ENCODE data around the gene TUBA3D. TPM values are rescaled to one million over a fixed set of nuclear protein-coding genes. Genes with fewer than 3 reads are reported as not detected.
"Not testable (repeated sequence)": the region's sequence is repeated elsewhere in the genome, so short reads cannot be mapped to it uniquely, and the experiment has no call there.

The TUBA3D gene
- total RNA-seq, 2 experiments from 2014 or later: not detected

DNA sequence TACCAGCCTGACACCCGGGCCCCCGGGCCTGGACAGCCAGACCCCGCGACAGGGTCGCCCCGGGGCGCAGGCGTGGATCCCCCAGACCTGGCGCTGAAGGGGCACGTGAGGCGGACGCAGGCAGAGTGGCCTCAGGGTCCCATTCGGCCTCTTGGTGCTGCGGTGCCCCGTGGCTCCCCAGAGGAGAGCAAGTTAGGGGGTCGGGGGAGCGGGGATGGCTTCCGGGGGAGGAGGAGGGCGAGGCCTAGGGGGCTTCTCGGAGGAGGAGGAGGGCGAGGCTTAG is 30.5 kb upstream of the TUBA3D start:
- H3K27ac ChIP-seq (ENCODE audit: low read depth in 1 of 2, low read length in 2 of 2); H3K27ac Mint-ChIP-seq; intact Hi-C loops (cut with DNase I, micrococcal nuclease); ATAC-seq (ENCODE audit: poor library complexity); H3K4me3 Mint-ChIP-seq; H3K9me3 ChIP-seq (ENCODE audit: control insufficient read depth in 1 of 2, insufficient read depth in 1 of 2, low read length in 2 of 2); CTCF ChIA-PET; H3K36me3 ChIP-seq (ENCODE audit: insufficient read depth, low read length); POLR2A ChIA-PET; H3K4me3 ChIP-seq (ENCODE audit: low read length); H3K36me3 Mint-ChIP-seq (ENCODE audit: low read depth); H3K4me1 Mint-ChIP-seq (ENCODE audit: low read depth); H3K4me1 ChIP-seq (ENCODE audit: insufficient read depth, low read length); DNase-seq; H3K27me3 ChIP-seq (ENCODE audit: control insufficient read depth in 1 of 2, insufficient read depth in 2 of 2, low read length in 2 of 2); H3K9me3 Mint-ChIP-seq: not testable (repeated sequence)
- peaks cover 31% of the 10 kb centered on the region for H3K27me3 Mint-ChIP-seq

GRCh38 chr2:131445896-131446295 is 30.0 kb upstream of the TUBA3D start:
- Mint-ChIP-seq H3K27ac (no peak overlapping the region), H3K9me3 (no peaks in the 10 kb centered on the region), H3K4me1 (ENCODE audit: low read depth) (no peaks in the 10 kb centered on the region), H3K4me3 (no peak overlapping the region), H3K27me3 (peaks cover 26% of the 10 kb centered on the region), H3K36me3 (ENCODE audit: low read depth) (no peaks in the 10 kb centered on the region)
- Histone ChIP-seq H3K27me3 (ENCODE audit: control insufficient read depth in 1 of 2, insufficient read depth in 2 of 2, low read length in 2 of 2) (peaks cover 0 to 4% of the 10 kb centered on the region in 2 experiments), H3K27ac (ENCODE audit: low read depth in 1 of 2, low read length in 2 of 2) (no peak overlapping the region), H3K4me1 (ENCODE audit: insufficient read depth, low read length) (no peaks in the 10 kb centered on the region), H3K9me3 (ENCODE audit: control insufficient read depth in 1 of 2, insufficient read depth in 1 of 2, low read length in 2 of 2) (no peaks in the 10 kb centered on the region), H3K36me3 (ENCODE audit: insufficient read depth, low read length) (no peaks in the 10 kb centered on the region), H3K4me3 (ENCODE audit: low read length) (no peak overlapping the region)
- TF ChIP-seq CTCF (IDR thresholded peaks at IDR 0.05): no peak
- ATAC-seq (ENCODE audit: poor library complexity): no peak
- ChIA-PET CTCF (no interaction called here), POLR2A (no interaction called here)
- DNase-seq: no peak
- intact Hi-C loops (cut with DNase I, micrococcal nuclease): no loop called here

- H3K27ac Mint-ChIP-seq; CTCF ChIA-PET; H3K9me3 Mint-ChIP-seq; H3K27me3 ChIP-seq (ENCODE audit: control insufficient read depth in 1 of 2, insufficient read depth in 2 of 2, low read length in 2 of 2); H3K36me3 ChIP-seq (ENCODE audit: insufficient read depth, low read length); POLR2A ChIA-PET; H3K4me1 Mint-ChIP-seq (ENCODE audit: low read depth); H3K4me1 ChIP-seq (ENCODE audit: insufficient read depth, low read length); H3K27ac ChIP-seq (ENCODE audit: low read depth in 1 of 2, low read length in 2 of 2); H3K4me3 Mint-ChIP-seq; H3K36me3 Mint-ChIP-seq (ENCODE audit: low read depth); intact Hi-C loops (cut with DNase I, micrococcal nuclease); DNase-seq; ATAC-seq (ENCODE audit: poor library complexity); H3K4me3 ChIP-seq (ENCODE audit: low read length); H3K9me3 ChIP-seq (ENCODE audit: control insufficient read depth in 1 of 2, insufficient read depth in 1 of 2, low read length in 2 of 2): not testable (repeated sequence)
- peaks cover 25% of the 10 kb centered on the region for H3K27me3 Mint-ChIP-seq
Measured at GRCh38 chr2:131447981-131448380, 27.9 kb upstream of the TUBA3D start.

- H3K9me3 Mint-ChIP-seq; H3K4me1 ChIP-seq (ENCODE audit: insufficient read depth, low read length); H3K4me3 Mint-ChIP-seq; H3K27me3 ChIP-seq (ENCODE audit: control insufficient read depth in 1 of 2, insufficient read depth in 2 of 2, low read length in 2 of 2); H3K36me3 Mint-ChIP-seq (ENCODE audit: low read depth); H3K27ac Mint-ChIP-seq; CTCF ChIA-PET; H3K36me3 ChIP-seq (ENCODE audit: insufficient read depth, low read length); ATAC-seq (ENCODE audit: poor library complexity); POLR2A ChIA-PET; H3K9me3 ChIP-seq (ENCODE audit: control insufficient read depth in 1 of 2, insufficient read depth in 1 of 2, low read length in 2 of 2); DNase-seq; H3K4me3 ChIP-seq (ENCODE audit: low read length); H3K27ac ChIP-seq (ENCODE audit: low read depth in 1 of 2, low read length in 2 of 2); intact Hi-C loops (cut with DNase I, micrococcal nuclease); H3K4me1 Mint-ChIP-seq (ENCODE audit: low read depth): not testable (repeated sequence)
- peaks cover 30% of the 10 kb centered on the region for H3K27me3 Mint-ChIP-seq
Measured at GRCh38 chr2:131451265-131451949, 24.5 kb upstream of the TUBA3D start.

DNA sequence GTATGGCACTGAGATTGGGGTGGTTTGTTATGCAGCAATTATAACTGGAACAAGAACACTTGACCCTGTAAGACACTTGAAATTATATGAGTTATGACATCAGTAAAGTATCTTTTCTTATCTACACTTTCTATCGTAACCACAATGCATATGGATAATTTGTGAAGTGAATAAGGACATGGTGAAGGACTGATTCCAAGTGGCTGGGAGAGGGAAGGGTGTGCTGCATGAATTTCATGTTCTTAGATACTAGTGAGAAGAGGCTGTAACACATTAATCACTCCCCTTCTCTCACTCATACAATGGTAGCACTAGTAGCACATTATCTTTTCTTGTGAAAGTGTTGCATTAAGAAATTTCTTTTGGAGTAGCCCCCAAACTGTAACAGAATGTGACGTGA is 21.0 kb upstream of the TUBA3D start:
- H3K9me3 Mint-ChIP-seq; H3K36me3 Mint-ChIP-seq (ENCODE audit: low read depth): not testable (repeated sequence)

DNA sequence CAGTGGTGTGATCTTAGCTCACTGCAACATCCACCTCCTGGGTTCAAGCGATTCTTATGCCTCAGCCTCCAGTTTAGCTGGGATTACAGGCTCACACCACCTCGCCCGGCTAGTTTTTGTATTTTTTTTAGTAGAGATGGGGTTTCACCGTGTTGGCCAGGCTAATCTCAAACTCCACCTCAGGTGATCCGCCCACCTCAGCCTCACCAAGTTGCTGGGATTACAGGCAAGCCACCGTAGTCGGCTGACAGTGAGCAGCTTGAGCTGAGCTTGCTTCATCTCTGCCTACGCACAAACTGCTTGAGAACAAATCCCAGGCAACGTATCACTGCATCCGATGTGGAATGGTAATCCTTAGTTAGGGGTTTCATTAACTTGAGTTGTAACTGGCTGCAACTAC is 8.2 kb upstream of the TUBA3D start:
- DNase-seq; CTCF ChIA-PET; H3K36me3 ChIP-seq (ENCODE audit: insufficient read depth, low read length); H3K4me1 ChIP-seq (ENCODE audit: insufficient read depth, low read length); H3K27me3 Mint-ChIP-seq; H3K9me3 Mint-ChIP-seq; H3K9me3 ChIP-seq (ENCODE audit: control insufficient read depth in 1 of 2, insufficient read depth in 1 of 2, low read length in 2 of 2); intact Hi-C loops (cut with DNase I, micrococcal nuclease); H3K4me3 Mint-ChIP-seq; H3K4me3 ChIP-seq (ENCODE audit: low read length); ATAC-seq (ENCODE audit: poor library complexity); H3K27ac Mint-ChIP-seq; H3K27ac ChIP-seq (ENCODE audit: low read depth in 1 of 2, low read length in 2 of 2); H3K4me1 Mint-ChIP-seq (ENCODE audit: low read depth); POLR2A ChIA-PET; H3K36me3 Mint-ChIP-seq (ENCODE audit: low read depth); H3K27me3 ChIP-seq (ENCODE audit: control insufficient read depth in 1 of 2, insufficient read depth in 2 of 2, low read length in 2 of 2): not testable (repeated sequence)

More for the DNA sequence above, 21.0 kb upstream of the TUBA3D start:
- CTCF ChIA-PET; intact Hi-C loops (cut with DNase I, micrococcal nuclease); H3K27ac ChIP-seq (ENCODE audit: low read depth in 1 of 2, low read length in 2 of 2); H3K27ac Mint-ChIP-seq; H3K4me1 Mint-ChIP-seq (ENCODE audit: low read depth); H3K4me1 ChIP-seq (ENCODE audit: insufficient read depth, low read length); H3K27me3 ChIP-seq (ENCODE audit: control insufficient read depth in 1 of 2, insufficient read depth in 2 of 2, low read length in 2 of 2); H3K36me3 ChIP-seq (ENCODE audit: insufficient read depth, low read length); H3K9me3 ChIP-seq (ENCODE audit: control insufficient read depth in 1 of 2, insufficient read depth in 1 of 2, low read length in 2 of 2); DNase-seq; H3K4me3 ChIP-seq (ENCODE audit: low read length); ATAC-seq (ENCODE audit: poor library complexity); H3K4me3 Mint-ChIP-seq; POLR2A ChIA-PET: not testable (repeated sequence)
- peaks cover 48% of the 10 kb centered on the region for H3K27me3 Mint-ChIP-seq

DNA sequence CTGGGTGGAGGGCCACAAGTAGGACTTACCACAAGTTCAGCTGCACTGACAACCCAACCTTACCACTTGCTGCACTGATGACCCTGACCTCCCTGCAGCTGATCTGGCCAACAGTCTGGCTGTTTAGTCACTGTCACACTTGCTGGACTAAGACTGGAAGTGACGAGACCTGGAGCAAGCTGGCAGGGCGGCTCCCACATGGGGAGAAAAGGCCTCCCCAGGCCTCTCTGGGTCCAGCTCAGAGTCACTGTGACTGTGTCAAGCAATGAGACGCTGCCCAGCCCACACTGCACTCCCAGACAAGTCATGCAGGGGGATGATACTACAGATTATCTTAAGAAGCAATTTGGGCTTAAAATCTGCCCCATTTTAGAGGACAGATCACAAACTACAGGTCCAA is 5.0 kb upstream of the TUBA3D start:
- H3K4me3 Mint-ChIP-seq; intact Hi-C loops (cut with DNase I, micrococcal nuclease); H3K36me3 Mint-ChIP-seq (ENCODE audit: low read depth); ATAC-seq (ENCODE audit: poor library complexity); H3K27me3 ChIP-seq (ENCODE audit: control insufficient read depth in 1 of 2, insufficient read depth in 2 of 2, low read length in 2 of 2); H3K27me3 Mint-ChIP-seq; H3K4me3 ChIP-seq (ENCODE audit: low read length); H3K4me1 ChIP-seq (ENCODE audit: insufficient read depth, low read length); H3K9me3 Mint-ChIP-seq; H3K27ac Mint-ChIP-seq; CTCF ChIA-PET; H3K27ac ChIP-seq (ENCODE audit: low read depth in 1 of 2, low read length in 2 of 2); H3K36me3 ChIP-seq (ENCODE audit: insufficient read depth, low read length); POLR2A ChIA-PET; H3K9me3 ChIP-seq (ENCODE audit: control insufficient read depth in 1 of 2, insufficient read depth in 1 of 2, low read length in 2 of 2); DNase-seq; H3K4me1 Mint-ChIP-seq (ENCODE audit: low read depth): not testable (repeated sequence)
